Measurements from ENCODE around the gene PIK3AP1. TPM values are rescaled to one million over a fixed set of nuclear protein-coding genes. Genes with fewer than 3 reads are reported as not detected.

The PIK3AP1 gene
- total RNA-seq, 1 donor from 2014 or later, result under 0.01 TPM

DNA sequence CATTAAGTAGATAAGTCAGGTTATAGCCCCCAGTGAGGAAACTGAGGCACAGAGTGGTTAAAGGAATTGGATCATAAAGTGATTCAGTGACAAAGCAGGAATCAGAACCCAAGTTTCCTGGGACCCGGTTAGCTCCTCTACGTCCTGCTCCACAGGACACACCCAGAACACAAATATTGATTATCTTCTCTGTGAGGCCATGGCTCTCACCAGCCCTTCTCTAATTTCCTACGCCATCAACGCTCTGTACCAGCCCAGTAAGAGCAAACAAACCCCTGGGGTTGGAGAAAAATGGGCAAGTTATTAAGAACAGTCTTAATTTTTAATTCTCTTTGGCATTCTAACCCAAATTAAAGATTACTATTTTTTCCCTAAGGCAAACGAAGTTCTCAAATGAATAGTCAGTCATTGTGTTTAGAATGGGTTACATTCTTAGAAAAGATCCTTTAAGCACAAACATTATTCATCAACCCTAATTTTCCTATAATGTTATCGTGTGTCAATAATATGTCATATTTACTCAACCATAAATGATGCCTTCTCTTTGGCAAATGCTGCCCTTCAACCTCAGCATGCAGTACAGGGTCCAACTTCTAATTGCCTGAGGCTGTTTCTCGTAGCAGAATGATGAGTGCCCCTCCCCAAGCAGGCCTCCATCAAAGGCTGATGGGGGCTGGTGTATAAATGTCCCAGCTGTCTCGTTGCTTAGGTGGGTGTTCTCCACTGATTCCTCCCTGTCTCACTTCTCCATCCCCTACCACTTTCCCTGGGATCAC, 108.1 kb downstream of the PIK3AP1 start:
- no peak for DNase-seq (ENCODE audit: low read depth in 2 of 2)

- no peak for DNase-seq (ENCODE audit: low read depth in 2 of 2)
Observed at GRCh38 chr10:96610817-96611216, 109.5 kb downstream of the PIK3AP1 start.

DNA sequence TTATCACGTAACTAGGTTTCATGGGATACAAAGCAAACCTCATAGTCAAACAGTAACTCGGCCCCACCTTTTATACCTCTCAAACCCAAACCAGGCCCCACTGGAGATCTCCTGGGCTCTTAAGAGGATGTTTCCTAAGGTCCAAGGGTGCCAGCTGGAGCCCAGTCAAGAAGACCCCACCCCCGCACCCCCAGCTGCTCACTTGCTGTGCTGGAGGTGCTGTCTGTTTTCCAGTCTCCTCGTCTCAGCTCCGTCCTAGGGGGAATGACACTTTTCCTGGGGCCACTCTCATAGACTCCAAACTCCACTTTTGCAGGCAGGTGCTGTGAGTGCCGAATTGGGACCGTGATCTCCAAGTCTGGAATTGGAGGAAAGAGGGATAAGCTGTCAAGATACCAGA, 110.8 kb downstream of the PIK3AP1 start:
- no peak for DNase-seq (ENCODE audit: low read depth in 2 of 2)

DNA sequence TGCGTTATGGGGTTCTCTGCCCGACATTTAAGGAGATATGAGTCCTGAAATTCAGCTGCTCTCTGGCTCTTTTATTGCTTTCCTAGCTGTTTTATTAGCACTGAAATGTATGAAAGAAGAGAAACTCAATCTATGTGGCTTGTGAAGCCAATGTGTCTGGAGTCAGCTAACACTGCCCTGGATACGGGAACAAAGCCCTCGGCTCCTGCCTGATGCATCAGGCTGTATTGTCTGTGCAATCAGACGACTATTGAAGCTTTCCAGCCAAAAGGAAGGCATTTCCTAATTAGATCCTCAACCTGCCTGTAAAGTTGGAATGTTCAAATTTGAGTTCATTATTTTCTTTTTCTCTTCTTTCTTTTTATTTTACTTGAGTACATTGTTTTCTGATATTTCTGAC, 111.5 kb downstream of the PIK3AP1 start:
- DNase-seq (ENCODE audit: low read depth in 2 of 2), result no peak

- no peak for DNase-seq (ENCODE audit: low read depth in 2 of 2)
Observed at GRCh38 chr10:96608262-96608661, 112.1 kb downstream of the PIK3AP1 start.

- no peak for DNase-seq (ENCODE audit: low read depth in 2 of 2)
Observed at GRCh38 chr10:96606946-96607345, 113.4 kb downstream of the PIK3AP1 start.

- no peak for DNase-seq (ENCODE audit: low read depth in 2 of 2)
Observed at GRCh38 chr10:96606216-96606615, 114.1 kb downstream of the PIK3AP1 start.

GRCh38 chr10:96600337-96600736, 120.0 kb downstream of the PIK3AP1 start:
- DNase-seq (ENCODE audit: low read depth in 2 of 2), result no peak

DNA sequence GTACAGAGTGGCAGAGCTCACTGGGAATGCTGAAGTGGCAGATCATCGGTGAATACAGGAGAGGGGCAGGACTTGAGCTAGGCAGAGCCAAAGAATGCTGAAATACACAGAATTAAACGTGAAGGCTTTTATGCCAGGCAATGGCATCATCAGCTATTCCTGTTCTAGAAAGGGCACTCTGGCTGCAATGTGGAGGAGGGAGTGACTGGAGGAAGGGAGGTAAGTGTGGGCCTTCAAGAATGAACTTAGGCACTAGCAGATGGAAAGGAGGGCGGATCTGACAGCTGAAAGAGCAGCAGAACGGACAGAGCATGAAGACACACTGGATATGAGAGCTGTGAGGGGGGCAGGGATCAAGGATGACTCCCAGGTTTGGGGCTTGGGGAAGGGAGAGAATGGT, 121.5 kb downstream of the PIK3AP1 start:
- no peak for DNase-seq (ENCODE audit: low read depth in 2 of 2)

- no peak for DNase-seq (ENCODE audit: low read depth in 2 of 2)
Observed at GRCh38 chr10:96596422-96597407, 123.6 kb downstream of the PIK3AP1 start.

- no peak for DNase-seq (ENCODE audit: low read depth in 2 of 2)
Observed at GRCh38 chr10:96595741-96596140, 124.6 kb downstream of the PIK3AP1 start.

DNA sequence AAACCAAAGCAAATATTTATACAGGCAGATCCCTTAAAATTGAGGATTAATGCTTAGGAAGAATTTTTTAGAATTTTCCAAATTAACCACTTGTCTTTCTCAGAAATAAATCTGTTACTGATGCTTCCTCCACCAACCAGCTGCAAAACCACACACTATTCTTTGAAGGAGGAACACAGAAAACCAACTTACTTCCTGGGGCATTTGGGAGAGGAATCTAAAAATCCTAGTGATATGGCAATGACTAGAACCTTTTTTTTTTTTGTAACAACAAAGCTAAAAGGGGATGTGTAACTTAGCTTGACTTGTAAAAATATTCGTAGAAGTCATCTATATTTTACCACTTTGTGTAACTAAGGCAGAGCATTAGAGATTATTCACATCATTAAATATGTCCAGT, 128.4 kb downstream of the PIK3AP1 start:
- no peak for DNase-seq (ENCODE audit: low read depth in 2 of 2)

DNA sequence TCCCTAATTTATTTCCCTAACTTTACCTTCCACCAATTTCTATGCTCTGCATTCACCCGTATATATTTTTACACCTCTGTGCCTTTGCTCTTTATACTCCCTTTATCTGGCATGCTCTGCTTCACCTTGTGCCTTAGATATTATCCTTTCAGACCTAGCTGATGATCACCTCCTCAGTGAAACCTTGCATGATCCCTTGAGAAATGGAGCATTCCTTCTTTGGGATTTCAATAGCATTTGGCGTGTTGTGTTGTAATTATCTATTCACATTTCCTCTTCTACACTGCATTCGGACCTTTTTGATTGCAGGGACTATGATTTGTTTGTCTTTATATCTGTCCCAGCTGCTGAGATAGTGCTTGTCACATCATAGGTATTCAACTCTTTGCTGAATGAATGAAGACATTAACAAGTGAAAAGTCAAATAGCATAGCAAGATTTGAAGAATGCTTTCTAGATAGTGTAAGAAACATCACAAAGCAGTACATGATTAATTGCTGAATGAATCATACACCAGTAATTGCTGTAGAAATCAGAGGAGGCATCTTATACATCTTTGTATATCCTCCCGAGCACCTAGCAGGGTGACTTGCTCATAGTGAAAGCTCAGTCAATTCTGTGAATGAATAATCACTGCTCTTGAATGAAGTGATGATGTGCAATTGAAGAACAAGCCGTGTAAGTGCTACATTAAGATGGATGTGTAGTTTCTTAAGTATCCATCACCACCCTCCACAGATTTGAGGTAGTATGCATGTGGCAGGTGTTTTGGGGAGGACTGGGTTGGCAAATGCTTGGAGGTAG, 131.5 kb downstream of the PIK3AP1 start:
- no peak for DNase-seq (ENCODE audit: low read depth in 2 of 2)

GRCh38 chr10:96588060-96588554, 132.2 kb downstream of the PIK3AP1 start:
- peak in 1 of 2 donors; percentile 1 for DNase-seq (ENCODE audit: low read depth in 2 of 2)

GRCh38 chr10:96587264-96588059, 132.9 kb downstream of the PIK3AP1 start:
- peak; percentile 69 to 86 for DNase-seq (ENCODE audit: low read depth in 2 of 2)

- DNase-seq (ENCODE audit: low read depth in 2 of 2), result peak; percentile 47 to 91
Observed at GRCh38 chr10:96586419-96587263, 133.7 kb downstream of the PIK3AP1 start, which contains the start of gene TM9SF3. TSS of gene TM9SF3 (minus strand) at chr10:96587012. CDS start at chr10:96586835, 177 bp downstream.

GRCh38 chr10:96585736-96586418, 134.4 kb downstream of the PIK3AP1 start:
- peak in 1 of 2 donors; percentile 13 for DNase-seq (ENCODE audit: low read depth in 2 of 2)

- DNase-seq (ENCODE audit: low read depth in 2 of 2), result no peak
Observed at GRCh38 chr10:96584474-96584873, 135.8 kb downstream of the PIK3AP1 start.

DNA sequence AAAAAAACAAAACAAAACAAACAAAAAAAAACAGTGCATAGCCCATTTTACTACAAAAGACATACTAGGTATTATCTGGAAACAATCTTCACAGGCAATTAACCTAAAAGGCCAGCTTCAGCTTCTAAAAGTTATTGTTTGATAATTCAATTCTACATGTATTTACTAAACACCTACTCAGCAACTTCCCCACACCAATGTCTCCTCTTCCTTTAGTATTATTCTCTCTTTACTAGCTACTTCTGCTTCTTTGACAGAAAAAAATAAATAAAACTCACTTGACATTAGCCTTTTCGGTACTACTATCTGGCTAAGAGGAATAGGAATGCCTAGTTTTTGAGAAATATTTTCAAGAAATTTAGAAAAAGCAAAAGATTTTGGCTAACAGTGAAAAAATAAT, 136.3 kb downstream of the PIK3AP1 start:
- no peak for DNase-seq (ENCODE audit: low read depth in 2 of 2)
